K562 (cell line): ENCODE measurements around the gene SYCE1. TPM values are rescaled to one million over a fixed set of nuclear protein-coding genes. Genes with fewer than 3 reads are reported as not detected.

Experiments used
- ATAC-seq: fragments of 200-7000 bp; cut with Tn5 transposase; 3 replicates; pipeline ENCODE4 v1.9.1; 2020; ENCODE audit warnings: moderate library complexity
- BruUV-seq: library from RNA; stranded (reverse); fragments of 400-500 nt; replicated peaks from 2 replicates; lab custom pipeline; 2021; lab: Mats Ljungman, UMichigan
- CTCF ChIA-PET: fragments of 300-600 bp; formaldehyde crosslinking; extraction: SDS; loops from one replicate; lab custom pipeline; 2021; ENCODE audit warnings: low intra/inter-chr PET ratio; lab: Yijun Ruan, JAX
- POLR2A ChIA-PET: fragments of 300-600, 350-650 bp; sonication (Branson Sonifier 250); formaldehyde crosslinking; extraction: SDS; loops from one replicate; lab custom pipeline; 2021; ENCODE audit warnings: antibody characterized with exemption, inconsistent platforms; lab: Yijun Ruan, JAX
- DNase-seq, 4 experiments: peaks; one replicate each; pipeline versions ENCODE4 v3.0.0 to v3.0.0-alpha.2; 2011 to 2018; ENCODE audit warnings: low spot score in 3 of 4, mixed read lengths in 3 of 4; ENCODE audit errors: extremely low read depth in 1 of 4
- FAIRE-seq: peaks from 2 replicates; lab custom pipeline; 2011; peaks lifted over from hg19 to GRCh38; lab: Jason Lieb, UNC
- H2AFZ ChIP-seq: 2 replicates; pipeline ENCODE4 v1.6.0; 2011; ENCODE audit warnings: low read depth, low read length, control low read depth, inconsistent platforms
- H3K27ac ChIP-seq: fragments of 200-600 bp; 3 replicates; pipeline ENCODE4 v1.8.0; 2011; ENCODE audit warnings: low read depth, mild to moderate bottlenecking, control low read depth, inconsistent platforms, low read length, moderate library complexity, mixed read lengths; ENCODE audit errors: extremely low read depth
- H3K27me3 ChIP-seq, 2 experiments: fragments of 300-600 bp in 1 of 2; 2 replicates in 1 of 2; 3 replicates in 1 of 2; pipeline versions ENCODE4 v1.6.0 to v1.8.0; 2011; ENCODE audit warnings: inconsistent platforms in 2 of 2, low read length in 2 of 2, mild to moderate bottlenecking in 1 of 2, mixed read lengths in 1 of 2, moderate library complexity in 1 of 2; ENCODE audit not compliant: control insufficient read depth in 2 of 2, insufficient read depth in 2 of 2
- H3K36me3 ChIP-seq: fragments of 300-600 bp; 3 replicates; pipeline ENCODE4 v1.8.0; 2011; ENCODE audit warnings: mild to moderate bottlenecking, low read length, inconsistent platforms; ENCODE audit not compliant: control insufficient read depth, insufficient read depth
- H3K4me1 ChIP-seq, 2 experiments: fragments of 200-600 bp in 1 of 2; replicated peaks in 1 of 2; 2 replicates in 1 of 2; 3 replicates in 1 of 2; pipeline versions ENCODE4 v1.5.1 to v1.8.0; 2011; ENCODE audit warnings: inconsistent platforms in 2 of 2, low read length in 2 of 2, mild to moderate bottlenecking in 1 of 2, mixed read lengths in 1 of 2, moderate library complexity in 1 of 2; ENCODE audit not compliant: control insufficient read depth in 2 of 2, insufficient read depth in 2 of 2
- H3K4me2 ChIP-seq: 2 replicates; pipeline ENCODE4 v1.6.1; 2011; ENCODE audit warnings: low read length, control low read depth, inconsistent platforms, mixed read lengths; ENCODE audit not compliant: insufficient read depth
- H3K4me3 ChIP-seq: fragments of 200-600 bp; sonication (generic), shearing (Covaris generic); 2 replicates; pipeline ENCODE4 v1.5.1; 2016; ENCODE audit warnings: control low read depth, inconsistent platforms
- H3K79me2 ChIP-seq: fragments of 200-600 bp; 3 replicates; pipeline ENCODE4 v1.8.0; 2011; ENCODE audit warnings: low read length, inconsistent platforms; ENCODE audit not compliant: control insufficient read depth, insufficient read depth
- H3K9ac ChIP-seq, 2 experiments: 2 replicates each; pipeline versions ENCODE4 v1.6.0 to v1.6.1; 2011; ENCODE audit warnings: low read depth in 2 of 2, low read length in 2 of 2, control low read depth in 1 of 2, inconsistent platforms in 1 of 2, mild to moderate bottlenecking in 1 of 2, mixed read lengths in 1 of 2; ENCODE audit not compliant: insufficient read depth in 1 of 2
- H3K9me1 ChIP-seq: one replicate; pipeline ENCODE4 v1.6.0; 2011; ENCODE audit warnings: inconsistent platforms, mild to moderate bottlenecking, low read length, moderate library complexity; ENCODE audit not compliant: control insufficient read depth, insufficient read depth
- H3K9me3 ChIP-seq: replicated peaks from 2 replicates; pipeline ENCODE4 v1.5.1; 2011; ENCODE audit warnings: low read depth, low read length, inconsistent platforms; ENCODE audit not compliant: control insufficient read depth, insufficient read depth
- H4K20me1 ChIP-seq: replicated peaks from 2 replicates; pipeline ENCODE4 v1.6.1; 2011; ENCODE audit warnings: low read length, inconsistent platforms, mixed read lengths; ENCODE audit not compliant: control insufficient read depth, insufficient read depth
- DIDO1 ChIP-seq: fragments of 450-650 bp; IDR thresholded peaks from 2 replicates; pipeline ENCODE4 v1.6.1; 2016; ENCODE audit warnings: low read depth, missing biosample characterization, missing genetic modification characterization
- EZH2 ChIP-seq: IDR thresholded peaks from 2 replicates; pipeline ENCODE4 v1.6.1; 2012; ENCODE audit warnings: low read depth, mild to moderate bottlenecking, inconsistent platforms, low read length, borderline replicate concordance
- NBN ChIP-seq: fragments of 450-650 bp; IDR thresholded peaks from 2 replicates; pipeline ENCODE4 v1.6.1; 2016; ENCODE audit warnings: low read depth, mild to moderate bottlenecking
- TAF9B ChIP-seq: fragments of 450-650 bp; IDR thresholded peaks from 2 replicates; pipeline ENCODE4 v1.6.1; 2018; ENCODE audit warnings: mild to moderate bottlenecking; ENCODE audit not compliant: partially characterized antibody
- ZNF408 ChIP-seq: fragments of 250-450 bp; sonication (Bioruptor Pico); IDR thresholded peaks from 2 replicates; pipeline ENCODE4 v1.4.0; 2020; ENCODE audit warnings: low read depth, mild to moderate bottlenecking, moderate library complexity
- WGBS: fragments of 100-300 bp; shearing (Covaris generic); methylation state at CpG from one replicate; pipeline ENCODE4 v1.1.6; 2016; ENCODE audit warnings: low coverage, mixed read lengths; ENCODE audit not compliant: insufficient coverage; ENCODE audit errors: missing lambda C conversion rate; 5-methylcytosine and 5-hydroxymethylcytosine counted together
- in situ Hi-C: fragments of 300-500 bp; cut with MboI; formaldehyde crosslinking; loops from 4 replicates; pipeline ENCODE4 v1.15.0; 2018; ENCODE audit warnings: inconsistent platforms, mixed read lengths
- intact Hi-C: fragments of 100-400 bp; cut with micrococcal nuclease; formaldehyde crosslinking; loops from 2 replicates; pipeline ENCODE4 v1.14.2; 2022
- polyA plus RNA-seq, 8 experiments: library from polyadenylated mRNA; depleted of rRNA in 4 of 8; stranded (reverse) in 5 of 8; unstranded in 3 of 8; fragments of >200 nt; fragmentation: Nextera tagmentation in 2 of 8; fragmentation: Illumina TruSeq in 1 of 8; extraction: Ambion mirVana in 2 of 8; extraction: Trizol in 1 of 8; gene quantifications; 2 replicates each; pipeline versions ENCODE4 v1.2.1 to v1.2.3, GENCODE V29; 2011 to 2014; ENCODE audit warnings: inconsistent platforms in 1 of 8, missing spikeins in 1 of 8
- total RNA-seq, 7 experiments: library from RNA; depleted of rRNA in 6 of 7; stranded (reverse); fragments of >200 nt in 6 of 7; fragmentation: Illumina TruSeq in 2 of 7; extraction: Trizol in 2 of 7; gene quantifications; 2 replicates each; pipeline versions ENCODE4 v1.2.1 to v1.2.3, GENCODE V29; 2011 to 2021; ENCODE audit warnings: low replicate concordance in 1 of 7
- TF ChIP-seq, protein P1 (sequence below): fragments of 250-450 bp; sonication (Bioruptor Pico); IDR thresholded peaks from 2 replicates; pipeline ENCODE4 v1.5.0; 2021; ENCODE audit warnings: mild to moderate bottlenecking, borderline replicate concordance
- TF ChIP-seq, protein P2 (sequence below): fragments of 450-650 bp; IDR thresholded peaks from 2 replicates; pipeline ENCODE4 v1.6.1; 2017; ENCODE audit warnings: antibody characterized with exemption, mild to moderate bottlenecking
- TF ChIP-seq, protein P3 (sequence below): IDR thresholded peaks from 2 replicates; pipeline ENCODE4 v1.6.1; 2012; ENCODE audit warnings: low read depth, low read length, improper control_type of control experiment, borderline replicate concordance
- TF ChIP-seq, protein P4 (sequence below): fragments of 250-450 bp; sonication (Bioruptor Pico); IDR thresholded peaks from 2 replicates; pipeline ENCODE4 v1.5.0; 2021
- TF ChIP-seq, protein P5 (sequence below): fragments of 250-450 bp; sonication (Bioruptor Pico); IDR thresholded peaks from 2 replicates; pipeline ENCODE4 v1.8.0; 2021; ENCODE audit warnings: moderate library complexity, mild to moderate bottlenecking, inconsistent platforms

The SYCE1 gene
- total and polyA plus RNA-seq, 9 of the 15 experiments (the other 6 are each of a cell fraction or from before 2014, with no cell fraction given) = not detected

DNA sequence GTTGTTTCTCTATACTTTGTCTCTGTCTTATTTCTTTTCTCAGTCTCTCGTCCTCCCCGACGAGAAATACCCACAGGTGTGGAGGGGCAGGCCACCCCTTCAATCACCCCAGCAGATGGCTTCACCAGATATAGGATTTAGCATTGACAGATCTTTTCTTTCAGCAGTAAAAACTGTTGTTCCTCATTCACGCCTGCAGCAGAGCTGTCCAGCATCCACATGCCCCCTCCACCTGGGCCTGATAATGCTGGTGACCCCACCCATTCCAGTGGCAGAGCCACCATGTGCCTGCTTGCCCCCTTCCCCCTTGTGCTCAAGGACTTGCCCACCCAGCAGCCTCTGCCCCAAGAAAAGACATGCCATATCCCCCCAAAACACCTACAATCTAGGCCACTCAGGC, 45.7 kb upstream of the SYCE1 start:
- H3K4me1 ChIP-seq = no peaks in the 10 kb centered on the region
- H3K9ac ChIP-seq = no peak overlapping the region
- no peaks in the 10 kb centered on the region for H3K9me1 ChIP-seq
- CTCF ChIA-PET = no interaction called here
- no peaks in the 10 kb centered on the region for H4K20me1 ChIP-seq
- in situ Hi-C loops = no loop called here
- 2% methylated on average over 4 of the region's 4 CpGs for WGBS
- no TSS peak for BruUV-seq
- FAIRE-seq = no peak
- H2AFZ ChIP-seq = no peak overlapping the region
- H3K9me3 ChIP-seq = no peaks in the 10 kb centered on the region
- H3K4me3 ChIP-seq = no peak overlapping the region
- H3K79me2 ChIP-seq = no peaks in the 10 kb centered on the region
- no peaks in the 10 kb centered on the region for H3K27me3 ChIP-seq
- no peak overlapping the region for H3K27ac ChIP-seq
- H3K4me2 ChIP-seq = no peak overlapping the region
- no peak for ATAC-seq
- DNase-seq = no peak
- POLR2A ChIA-PET = no interaction called here
- H3K36me3 ChIP-seq = no peaks in the 10 kb centered on the region
- intact Hi-C loops = no loop called here
- TF ChIP-seq DIDO1 (tag) (no peak), NBN (no peak), EZH2 (no peak), TAF9B (no peak), ZNF408 (no peak)
- TF ChIP-seq, protein P1, sequence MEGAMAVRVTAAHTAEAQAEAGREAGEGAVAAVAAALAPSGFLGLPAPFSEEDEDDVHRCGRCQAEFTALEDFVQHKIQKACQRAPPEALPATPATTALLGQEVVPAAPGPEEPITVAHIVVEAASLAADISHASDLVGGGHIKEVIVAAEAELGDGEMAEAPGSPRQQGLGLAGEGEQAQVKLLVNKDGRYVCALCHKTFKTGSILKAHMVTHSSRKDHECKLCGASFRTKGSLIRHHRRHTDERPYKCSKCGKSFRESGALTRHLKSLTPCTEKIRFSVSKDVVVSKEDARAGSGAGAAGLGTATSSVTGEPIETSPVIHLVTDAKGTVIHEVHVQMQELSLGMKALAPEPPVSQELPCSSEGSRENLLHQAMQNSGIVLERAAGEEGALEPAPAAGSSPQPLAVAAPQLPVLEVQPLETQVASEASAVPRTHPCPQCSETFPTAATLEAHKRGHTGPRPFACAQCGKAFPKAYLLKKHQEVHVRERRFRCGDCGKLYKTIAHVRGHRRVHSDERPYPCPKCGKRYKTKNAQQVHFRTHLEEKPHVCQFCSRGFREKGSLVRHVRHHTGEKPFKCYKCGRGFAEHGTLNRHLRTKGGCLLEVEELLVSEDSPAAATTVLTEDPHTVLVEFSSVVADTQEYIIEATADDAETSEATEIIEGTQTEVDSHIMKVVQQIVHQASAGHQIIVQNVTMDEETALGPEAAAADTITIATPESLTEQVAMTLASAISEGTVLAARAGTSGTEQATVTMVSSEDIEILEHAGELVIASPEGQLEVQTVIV = no peak
- TF ChIP-seq, protein P2, sequence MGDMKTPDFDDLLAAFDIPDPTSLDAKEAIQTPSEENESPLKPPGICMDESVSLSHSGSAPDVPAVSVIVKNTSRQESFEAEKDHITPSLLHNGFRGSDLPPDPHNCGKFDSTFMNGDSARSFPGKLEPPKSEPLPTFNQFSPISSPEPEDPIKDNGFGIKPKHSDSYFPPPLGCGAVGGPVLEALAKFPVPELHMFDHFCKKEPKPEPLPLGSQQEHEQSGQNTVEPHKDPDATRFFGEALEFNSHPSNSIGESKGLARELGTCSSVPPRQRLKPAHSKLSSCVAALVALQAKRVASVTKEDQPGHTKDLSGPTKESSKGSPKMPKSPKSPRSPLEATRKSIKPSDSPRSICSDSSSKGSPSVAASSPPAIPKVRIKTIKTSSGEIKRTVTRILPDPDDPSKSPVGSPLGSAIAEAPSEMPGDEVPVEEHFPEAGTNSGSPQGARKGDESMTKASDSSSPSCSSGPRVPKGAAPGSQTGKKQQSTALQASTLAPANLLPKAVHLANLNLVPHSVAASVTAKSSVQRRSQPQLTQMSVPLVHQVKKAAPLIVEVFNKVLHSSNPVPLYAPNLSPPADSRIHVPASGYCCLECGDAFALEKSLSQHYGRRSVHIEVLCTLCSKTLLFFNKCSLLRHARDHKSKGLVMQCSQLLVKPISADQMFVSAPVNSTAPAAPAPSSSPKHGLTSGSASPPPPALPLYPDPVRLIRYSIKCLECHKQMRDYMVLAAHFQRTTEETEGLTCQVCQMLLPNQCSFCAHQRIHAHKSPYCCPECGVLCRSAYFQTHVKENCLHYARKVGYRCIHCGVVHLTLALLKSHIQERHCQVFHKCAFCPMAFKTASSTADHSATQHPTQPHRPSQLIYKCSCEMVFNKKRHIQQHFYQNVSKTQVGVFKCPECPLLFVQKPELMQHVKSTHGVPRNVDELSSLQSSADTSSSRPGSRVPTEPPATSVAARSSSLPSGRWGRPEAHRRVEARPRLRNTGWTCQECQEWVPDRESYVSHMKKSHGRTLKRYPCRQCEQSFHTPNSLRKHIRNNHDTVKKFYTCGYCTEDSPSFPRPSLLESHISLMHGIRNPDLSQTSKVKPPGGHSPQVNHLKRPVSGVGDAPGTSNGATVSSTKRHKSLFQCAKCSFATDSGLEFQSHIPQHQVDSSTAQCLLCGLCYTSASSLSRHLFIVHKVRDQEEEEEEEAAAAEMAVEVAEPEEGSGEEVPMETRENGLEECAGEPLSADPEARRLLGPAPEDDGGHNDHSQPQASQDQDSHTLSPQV = no peak
- TF ChIP-seq, protein P3, sequence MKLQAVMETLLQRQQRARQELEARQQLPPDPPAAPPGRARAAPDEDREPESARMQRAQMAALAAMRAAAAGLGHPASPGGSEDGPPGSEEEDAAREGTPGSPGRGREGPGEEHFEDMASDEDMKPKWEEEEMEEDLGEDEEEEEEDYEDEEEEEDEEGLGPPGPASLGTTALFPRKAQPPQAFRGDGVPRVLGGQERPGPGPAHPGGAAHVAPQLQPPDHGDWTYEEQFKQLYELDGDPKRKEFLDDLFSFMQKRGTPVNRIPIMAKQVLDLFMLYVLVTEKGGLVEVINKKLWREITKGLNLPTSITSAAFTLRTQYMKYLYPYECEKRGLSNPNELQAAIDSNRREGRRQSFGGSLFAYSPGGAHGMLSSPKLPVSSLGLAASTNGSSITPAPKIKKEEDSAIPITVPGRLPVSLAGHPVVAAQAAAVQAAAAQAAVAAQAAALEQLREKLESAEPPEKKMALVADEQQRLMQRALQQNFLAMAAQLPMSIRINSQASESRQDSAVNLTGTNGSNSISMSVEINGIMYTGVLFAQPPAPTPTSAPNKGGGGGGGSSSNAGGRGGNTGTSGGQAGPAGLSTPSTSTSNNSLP = no peak
- TF ChIP-seq, protein P4, sequence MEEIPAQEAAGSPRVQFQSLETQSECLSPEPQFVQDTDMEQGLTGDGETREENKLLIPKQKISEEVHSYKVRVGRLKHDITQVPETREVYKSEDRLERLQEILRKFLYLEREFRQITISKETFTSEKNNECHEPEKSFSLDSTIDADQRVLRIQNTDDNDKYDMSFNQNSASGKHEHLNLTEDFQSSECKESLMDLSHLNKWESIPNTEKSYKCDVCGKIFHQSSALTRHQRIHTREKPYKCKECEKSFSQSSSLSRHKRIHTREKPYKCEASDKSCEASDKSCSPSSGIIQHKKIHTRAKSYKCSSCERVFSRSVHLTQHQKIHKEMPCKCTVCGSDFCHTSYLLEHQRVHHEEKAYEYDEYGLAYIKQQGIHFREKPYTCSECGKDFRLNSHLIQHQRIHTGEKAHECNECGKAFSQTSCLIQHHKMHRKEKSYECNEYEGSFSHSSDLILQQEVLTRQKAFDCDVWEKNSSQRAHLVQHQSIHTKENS = no peak
- TF ChIP-seq, protein P5, sequence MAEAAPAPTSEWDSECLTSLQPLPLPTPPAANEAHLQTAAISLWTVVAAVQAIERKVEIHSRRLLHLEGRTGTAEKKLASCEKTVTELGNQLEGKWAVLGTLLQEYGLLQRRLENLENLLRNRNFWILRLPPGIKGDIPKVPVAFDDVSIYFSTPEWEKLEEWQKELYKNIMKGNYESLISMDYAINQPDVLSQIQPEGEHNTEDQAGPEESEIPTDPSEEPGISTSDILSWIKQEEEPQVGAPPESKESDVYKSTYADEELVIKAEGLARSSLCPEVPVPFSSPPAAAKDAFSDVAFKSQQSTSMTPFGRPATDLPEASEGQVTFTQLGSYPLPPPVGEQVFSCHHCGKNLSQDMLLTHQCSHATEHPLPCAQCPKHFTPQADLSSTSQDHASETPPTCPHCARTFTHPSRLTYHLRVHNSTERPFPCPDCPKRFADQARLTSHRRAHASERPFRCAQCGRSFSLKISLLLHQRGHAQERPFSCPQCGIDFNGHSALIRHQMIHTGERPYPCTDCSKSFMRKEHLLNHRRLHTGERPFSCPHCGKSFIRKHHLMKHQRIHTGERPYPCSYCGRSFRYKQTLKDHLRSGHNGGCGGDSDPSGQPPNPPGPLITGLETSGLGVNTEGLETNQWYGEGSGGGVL (CRISPR knock-in tag) = no peak
